A549 (cell line): Measurements from ENCODE around the gene EFNA5. TPM values are rescaled to one million over a fixed set of nuclear protein-coding genes. Genes with fewer than 3 reads are reported as not detected.

ENCODE experiments used
- ATAC-seq, 2 experiments: fragments of 200-7000 bp in 1 of 2; fragments of >200 bp in 1 of 2; cut with Nextera tagmentation in 1 of 2; cut with Tn5 transposase in 1 of 2; 3 replicates each; pipeline versions ENCODE4 v1.8.0 to v1.9.1; 2018 to 2020; ENCODE audit warnings: mild to moderate bottlenecking in 1 of 2, moderate library complexity in 1 of 2
- CTCF ChIA-PET: fragments of 300-600 bp; sonication (Branson Sonifier 250); formaldehyde crosslinking; extraction: SDS; loops from one replicate; lab custom pipeline; 2021; ENCODE audit warnings: antibody characterized with exemption, inconsistent platforms; lab: Yijun Ruan, JAX
- POLR2A ChIA-PET: fragments of 350-600 bp; formaldehyde crosslinking; extraction: SDS; loops from one replicate; lab custom pipeline; 2021; ENCODE audit warnings: antibody characterized with exemption, inconsistent platforms; lab: Yijun Ruan, JAX
- DNase-seq, 2 experiments: peaks; one replicate each; pipeline versions ENCODE4 v3.0.0 to v3.0.0-alpha.2; 2011 to 2016; ENCODE audit warnings: low read depth in 1 of 2, low spot score in 1 of 2
- FAIRE-seq: peaks from 2 replicates; lab custom pipeline; 2011; peaks lifted over from hg19 to GRCh38; lab: Jason Lieb, UNC
- H3K27ac ChIP-seq, 2 experiments: fragments of >200 bp; sonication (Bioruptor Twin); formaldehyde crosslinking; 3 replicates each; pipeline ENCODE4 v1.5.1; 2016 to 2017
- H3K4me1 ChIP-seq: fragments of >200 bp; sonication (Bioruptor Twin); formaldehyde crosslinking; 3 replicates; pipeline ENCODE4 v1.6.1; 2016
- H3K4me2 ChIP-seq: fragments of >200 bp; sonication (Bioruptor Twin); formaldehyde crosslinking; 3 replicates; pipeline ENCODE4 v1.6.1; 2016
- H3K4me3 ChIP-seq: fragments of >200 bp; sonication (Bioruptor Twin); formaldehyde crosslinking; 3 replicates; pipeline ENCODE4 v1.5.1; 2016
- H3K9me3 ChIP-seq: fragments of >200 bp; sonication (Bioruptor Twin); formaldehyde crosslinking; 3 replicates; pipeline ENCODE4 v1.6.1; 2016
- CBX8 ChIP-seq: fragments of 200-600 bp; sonication (generic); IDR thresholded peaks from 2 replicates; pipeline ENCODE4 v1.6.1; 2016
- CEBPB ChIP-seq, 2 experiments: fragments of >200 bp in 1 of 2; sonication (Bioruptor Twin) in 1 of 2; formaldehyde crosslinking in 1 of 2; IDR thresholded peaks; 2 replicates each; pipeline ENCODE4 v1.6.1; 2012 to 2016
- CHD4 ChIP-seq: fragments of 200-600 bp; sonication (generic); IDR thresholded peaks from 2 replicates; pipeline ENCODE4 v1.6.1; 2016; ENCODE audit warnings: antibody characterized with exemption, mild to moderate bottlenecking, borderline replicate concordance
- EHF ChIP-seq: fragments of 250-450 bp; sonication (Bioruptor Pico); IDR thresholded peaks from 2 replicates; pipeline ENCODE4 v1.5.0; 2020; ENCODE audit warnings: mild to moderate bottlenecking
- EHMT2 ChIP-seq: fragments of 200-600 bp; sonication (generic); IDR thresholded peaks from 2 replicates; pipeline ENCODE4 v1.6.1; 2016; ENCODE audit warnings: antibody characterized with exemption, low read depth, mild to moderate bottlenecking, moderate library complexity
- ESRRA ChIP-seq: fragments of 150-350 bp; IDR thresholded peaks from 2 replicates; pipeline ENCODE4 v1.6.1; 2014; ENCODE audit warnings: mild to moderate bottlenecking, low read length, borderline replicate concordance
- FOSB ChIP-seq: fragments of 250-450 bp; sonication (Bioruptor Pico); IDR thresholded peaks from 2 replicates; pipeline ENCODE4 v1.5.0; 2020; ENCODE audit warnings: mild to moderate bottlenecking, moderate library complexity
- HDAC2 ChIP-seq: fragments of 200-600 bp; sonication (generic); IDR thresholded peaks from 2 replicates; pipeline ENCODE4 v1.6.1; 2016
- HOXB13 ChIP-seq: fragments of 250-450 bp; sonication (Bioruptor Pico); IDR thresholded peaks from 2 replicates; pipeline ENCODE4 v1.5.0; 2020; ENCODE audit warnings: low read depth, mild to moderate bottlenecking, moderate library complexity
- JUN ChIP-seq, 2 experiments: fragments of >200 bp; sonication (Bioruptor Twin); formaldehyde crosslinking; IDR thresholded peaks; 2 replicates in 1 of 2; 3 replicates in 1 of 2; pipeline ENCODE4 v1.6.1; 2016 to 2017
- MAZ ChIP-seq: fragments of 150-350 bp; IDR thresholded peaks from 2 replicates; pipeline ENCODE4 v1.6.1; 2014; ENCODE audit warnings: antibody characterized with exemption, low read depth, low read length, borderline replicate concordance
- NR3C1 ChIP-seq: fragments of >200 bp; sonication (Bioruptor Twin); formaldehyde crosslinking; IDR thresholded peaks from 3 replicates; pipeline ENCODE4 v1.6.1; 2017
- PBX3 ChIP-seq: IDR thresholded peaks from 2 replicates; pipeline ENCODE4 v1.6.1; 2012
- POLR2A ChIP-seq: IDR thresholded peaks from 2 replicates; pipeline ENCODE4 v1.6.1; 2012; ENCODE audit warnings: mild to moderate bottlenecking, low read length
- REST ChIP-seq: fragments of 200-600 bp; sonication (generic); IDR thresholded peaks from 2 replicates; pipeline ENCODE4 v1.6.1; 2016; ENCODE audit warnings: antibody characterized with exemption, mild to moderate bottlenecking, moderate library complexity
- RNF2 ChIP-seq: fragments of 200-600 bp; sonication (generic); IDR thresholded peaks from 2 replicates; pipeline ENCODE4 v1.6.1; 2016; ENCODE audit warnings: low read depth, mild to moderate bottlenecking, antibody characterized with exemption, moderate library complexity, borderline replicate concordance
- SMC3 ChIP-seq: fragments of >200 bp; sonication (Bioruptor Twin); formaldehyde crosslinking; IDR thresholded peaks from 3 replicates; pipeline ENCODE4 v1.6.1; 2018; ENCODE audit warnings: inconsistent platforms
- TP53 ChIP-seq: fragments of 250-450 bp; sonication (Bioruptor Pico); IDR thresholded peaks from 2 replicates; pipeline ENCODE4 v1.5.0; 2021; ENCODE audit warnings: mild to moderate bottlenecking, moderate library complexity
- USF2 ChIP-seq: fragments of 450-650 bp; IDR thresholded peaks from 2 replicates; pipeline ENCODE4 v1.6.1; 2014; ENCODE audit warnings: antibody characterized with exemption
- ZC3H11A ChIP-seq: fragments of 450-650 bp; IDR thresholded peaks from 2 replicates; pipeline ENCODE4 v1.6.1; 2014; ENCODE audit warnings: antibody characterized with exemption, mild to moderate bottlenecking
- ZFP36 ChIP-seq: fragments of 450-650 bp; IDR thresholded peaks from 2 replicates; pipeline ENCODE4 v1.6.1; 2014; ENCODE audit warnings: borderline replicate concordance; ENCODE audit not compliant: partially characterized antibody
- WGBS: methylation state at CpG from one replicate; pipeline ENCODE4 v1.1.6; 2017; ENCODE audit errors: missing lambda C conversion rate; 5-methylcytosine and 5-hydroxymethylcytosine counted together
- polyA plus RNA-seq, 4 experiments: library from polyadenylated mRNA; depleted of rRNA in 3 of 4; stranded (reverse); fragments of >200 nt; fragmentation: RNase III in 1 of 4; extraction: RNeasy Plus Mini Kit Qiagen cat#74134 plus additional on column Dnase treatment in 1 of 4; gene quantifications; 2 replicates in 3 of 4; 3 replicates in 1 of 4; pipeline ENCODE4 v1.2.3, GENCODE V29; 2011 to 2017
- TF ChIP-seq, protein P1 (sequence below): IDR thresholded peaks from 2 replicates; pipeline ENCODE4 v1.6.1; 2012; ENCODE audit warnings: low read depth, borderline replicate concordance

The EFNA5 gene
- polyA plus RNA-seq, 2 of the 4 experiments (the other 2 are of a cell fraction) = 8.5 to 20.7 TPM

- CTCF ChIA-PET = no interaction called here
- H3K4me1 ChIP-seq = no peaks in the 10 kb centered on the region
- POLR2A ChIA-PET = no interaction called here
- ATAC-seq (no peak), FAIRE-seq (no peak), DNase-seq (no peak)
- 68% methylated on average over 12 of the region's 12 CpGs for WGBS
- H3K4me3 ChIP-seq = no peak overlapping the region
- no peak overlapping the region for H3K27ac ChIP-seq
- no peak overlapping the region for H3K4me2 ChIP-seq
- TF ChIP-seq CHD4 (no peak), ZC3H11A (no peak), ZFP36 (no peak), REST (no peak), MAZ (no peak), EHMT2 (no peak), TP53 (no peak), CBX8 (no peak)
- no peaks in the 10 kb centered on the region for H3K9me3 ChIP-seq
Measured at GRCh38 chr5:107704681-107705401, 34.1 kb upstream of the EFNA5 start.

DNA sequence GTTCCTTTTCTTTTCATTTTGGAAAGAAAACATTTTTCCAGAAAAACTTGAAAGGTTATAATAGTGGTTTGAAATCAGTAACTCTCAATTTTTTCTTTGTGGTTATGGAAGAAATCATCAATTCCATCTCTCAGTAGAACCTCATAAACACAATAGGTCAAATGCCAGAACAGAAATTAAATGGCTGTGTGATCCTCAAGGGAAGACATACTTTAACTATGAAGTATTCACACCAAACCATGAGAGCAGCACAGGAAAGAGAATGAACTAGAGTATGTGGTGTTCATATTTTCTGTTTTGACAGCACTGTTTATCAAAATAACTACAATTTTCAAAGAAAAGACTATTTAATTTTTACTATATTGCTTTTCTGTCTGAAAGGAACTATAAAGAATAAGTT, 29.7 kb upstream of the EFNA5 start:
- Histone ChIP-seq H3K9me3 (no peaks in the 10 kb centered on the region), H3K4me1 (no peaks in the 10 kb centered on the region), H3K4me3 (no peak overlapping the region), H3K27ac (no peak overlapping the region), H3K4me2 (no peak overlapping the region)
- DNase-seq (no peak), ATAC-seq (no peak), FAIRE-seq (no peak)
- CTCF ChIA-PET = no interaction called here
- POLR2A ChIA-PET = no interaction called here
- TF ChIP-seq EHMT2 = no peak
- no peak for TF ChIP-seq NR3C1
- TF ChIP-seq EHF = no peak
- TF ChIP-seq ESRRA = no peak
- TF ChIP-seq, protein P1, sequence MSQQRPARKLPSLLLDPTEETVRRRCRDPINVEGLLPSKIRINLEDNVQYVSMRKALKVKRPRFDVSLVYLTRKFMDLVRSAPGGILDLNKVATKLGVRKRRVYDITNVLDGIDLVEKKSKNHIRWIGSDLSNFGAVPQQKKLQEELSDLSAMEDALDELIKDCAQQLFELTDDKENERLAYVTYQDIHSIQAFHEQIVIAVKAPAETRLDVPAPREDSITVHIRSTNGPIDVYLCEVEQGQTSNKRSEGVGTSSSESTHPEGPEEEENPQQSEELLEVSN = no peak
- TF ChIP-seq JUN (IDR thresholded peaks at IDR 0.05) = no peak
- TF ChIP-seq HOXB13 (CRISPR knock-in tag) = no peak
- no peak for TF ChIP-seq FOSB (CRISPR knock-in tag)
- TF ChIP-seq CEBPB (IDR thresholded peaks at IDR 0.05) = no peak
- no peak for TF ChIP-seq RNF2

DNA sequence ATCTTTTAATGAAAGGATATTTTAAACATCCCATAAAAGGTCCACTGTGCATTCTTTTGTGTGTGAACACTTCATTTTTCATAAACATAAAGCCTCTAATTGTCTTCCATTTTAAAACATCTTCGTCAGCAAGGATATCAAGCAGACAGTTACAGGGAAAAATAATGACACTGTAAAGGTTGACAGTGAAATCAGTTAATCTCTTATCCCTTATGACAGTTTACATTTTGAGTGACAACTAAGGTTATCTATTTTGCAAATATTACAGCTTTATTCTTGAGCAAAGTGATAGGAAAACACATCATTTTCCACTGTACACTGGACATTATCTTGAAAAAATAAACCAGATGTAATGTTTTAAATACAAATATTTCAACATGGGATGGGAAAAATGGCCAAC, 28.7 kb upstream of the EFNA5 start:
- ATAC-seq (no peak), FAIRE-seq (no peak), DNase-seq (no peak)
- ChIA-PET CTCF (no interaction called here), POLR2A (no interaction called here)
- no peak for TF ChIP-seq PBX3
- no peak for TF ChIP-seq ZC3H11A
- TF ChIP-seq CEBPB (IDR thresholded peaks at IDR 0.05) = no peak
- no peak for TF ChIP-seq SMC3
- TF ChIP-seq POLR2A = no peak
- no peak for TF ChIP-seq CHD4
- no peak for TF ChIP-seq HDAC2
- no peak for TF ChIP-seq CBX8
- TF ChIP-seq USF2 = no peak
- WGBS = 76% methylated on average over 1 of the region's 1 CpG
- Histone ChIP-seq H3K4me2 (no peak overlapping the region), H3K4me3 (no peak overlapping the region), H3K4me1 (no peaks in the 10 kb centered on the region), H3K9me3 (no peaks in the 10 kb centered on the region), H3K27ac (no peak overlapping the region)
